GM12872 (cell line): ENCODE data around the gene KLHL24.

Experiments
- TF ChIP-seq, protein P1 (sequence below): IDR thresholded peaks from 3 replicates; pipeline ENCODE4 v1.5.1; 2011; ENCODE audit warnings: low read depth, mild to moderate bottlenecking, low read length, moderate library complexity; ENCODE audit not compliant: insufficient read depth

The KLHL24 gene

DNA sequence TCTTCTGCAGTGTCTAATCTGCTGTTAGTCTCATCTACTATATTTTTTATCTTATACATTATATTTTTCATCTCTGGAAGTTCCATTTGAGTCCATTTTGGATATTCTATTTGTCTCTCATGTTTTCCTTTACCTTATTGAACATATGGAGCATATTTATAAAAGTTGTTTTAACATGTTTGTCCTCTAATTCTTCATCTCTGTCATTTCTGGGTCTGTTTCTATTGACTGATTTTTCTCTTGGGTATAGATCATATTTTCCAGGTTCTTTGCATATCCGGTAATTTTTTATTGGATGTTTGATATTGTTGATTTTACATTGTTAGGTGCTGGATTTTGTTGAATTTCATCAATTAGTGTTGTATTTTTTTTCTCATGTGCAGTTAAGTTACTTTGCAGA lies 37.5 kb upstream of the KLHL24 start:
- TF ChIP-seq, protein P1, sequence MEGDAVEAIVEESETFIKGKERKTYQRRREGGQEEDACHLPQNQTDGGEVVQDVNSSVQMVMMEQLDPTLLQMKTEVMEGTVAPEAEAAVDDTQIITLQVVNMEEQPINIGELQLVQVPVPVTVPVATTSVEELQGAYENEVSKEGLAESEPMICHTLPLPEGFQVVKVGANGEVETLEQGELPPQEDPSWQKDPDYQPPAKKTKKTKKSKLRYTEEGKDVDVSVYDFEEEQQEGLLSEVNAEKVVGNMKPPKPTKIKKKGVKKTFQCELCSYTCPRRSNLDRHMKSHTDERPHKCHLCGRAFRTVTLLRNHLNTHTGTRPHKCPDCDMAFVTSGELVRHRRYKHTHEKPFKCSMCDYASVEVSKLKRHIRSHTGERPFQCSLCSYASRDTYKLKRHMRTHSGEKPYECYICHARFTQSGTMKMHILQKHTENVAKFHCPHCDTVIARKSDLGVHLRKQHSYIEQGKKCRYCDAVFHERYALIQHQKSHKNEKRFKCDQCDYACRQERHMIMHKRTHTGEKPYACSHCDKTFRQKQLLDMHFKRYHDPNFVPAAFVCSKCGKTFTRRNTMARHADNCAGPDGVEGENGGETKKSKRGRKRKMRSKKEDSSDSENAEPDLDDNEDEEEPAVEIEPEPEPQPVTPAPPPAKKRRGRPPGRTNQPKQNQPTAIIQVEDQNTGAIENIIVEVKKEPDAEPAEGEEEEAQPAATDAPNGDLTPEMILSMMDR, result no peak

DNA sequence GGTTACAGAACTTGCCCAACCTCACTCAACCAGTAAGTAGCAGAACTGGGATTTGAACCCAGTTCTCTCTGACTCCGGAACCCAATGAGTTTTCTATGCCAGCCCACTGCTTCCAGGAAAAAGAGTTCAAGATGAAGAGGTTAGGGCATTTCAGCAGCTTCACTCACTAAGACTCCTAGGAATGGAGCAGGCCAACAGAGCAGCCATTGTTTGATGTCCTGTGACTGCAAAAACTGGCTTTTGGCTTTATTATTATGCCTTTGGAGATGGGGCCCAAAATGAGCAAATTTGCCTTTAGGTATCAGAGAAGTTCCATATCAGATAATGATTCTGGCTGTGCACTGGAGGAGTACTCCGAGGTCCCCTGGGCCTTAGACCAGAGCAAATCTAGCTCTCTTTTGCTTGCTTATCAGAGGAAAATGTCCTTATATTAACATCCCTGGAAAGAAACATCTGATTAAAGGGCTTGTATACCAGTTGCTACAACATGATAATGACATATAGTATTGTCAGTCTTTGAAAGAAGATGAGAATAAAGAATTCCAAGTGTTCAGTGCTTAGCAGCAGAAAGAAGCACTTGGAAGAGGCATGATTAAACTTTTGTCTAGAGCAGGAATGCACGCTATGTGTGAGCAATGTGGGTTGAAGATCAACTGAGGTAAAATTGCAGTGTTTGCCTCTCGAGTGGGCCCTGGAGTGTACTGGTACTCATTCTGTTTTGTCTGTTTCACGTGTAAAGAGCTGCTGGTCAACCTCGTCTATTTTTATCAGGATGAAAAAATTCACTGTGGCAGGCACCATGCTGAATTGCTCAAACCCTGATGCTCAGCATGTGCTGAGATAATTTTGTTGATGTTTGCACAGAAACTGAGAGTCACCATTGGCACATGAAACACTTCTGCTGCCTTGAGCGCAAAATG lies 21.8 kb upstream of the KLHL24 start:
- TF ChIP-seq, protein P1, result no peak

DNA sequence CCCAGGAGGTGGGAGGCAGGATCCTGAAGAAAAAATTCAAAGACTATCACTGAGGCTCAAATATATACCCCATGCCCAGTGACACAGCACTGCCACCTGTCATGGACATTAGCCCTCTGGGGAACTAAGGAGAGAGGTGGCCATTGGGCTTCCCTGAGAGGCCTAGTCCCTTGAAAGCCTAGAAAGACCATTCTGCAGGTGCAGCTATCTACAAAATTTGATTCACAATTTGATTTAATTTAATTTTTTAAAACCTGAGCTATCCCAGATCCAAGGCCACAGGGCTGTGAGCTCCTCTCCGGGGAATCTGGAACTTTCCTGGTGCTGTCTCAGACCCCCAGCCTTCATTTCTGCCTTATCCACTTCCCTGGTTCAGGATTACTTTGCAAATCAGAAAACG lies 16.9 kb upstream of the KLHL24 start:
- TF ChIP-seq, protein P1, result no peak

DNA sequence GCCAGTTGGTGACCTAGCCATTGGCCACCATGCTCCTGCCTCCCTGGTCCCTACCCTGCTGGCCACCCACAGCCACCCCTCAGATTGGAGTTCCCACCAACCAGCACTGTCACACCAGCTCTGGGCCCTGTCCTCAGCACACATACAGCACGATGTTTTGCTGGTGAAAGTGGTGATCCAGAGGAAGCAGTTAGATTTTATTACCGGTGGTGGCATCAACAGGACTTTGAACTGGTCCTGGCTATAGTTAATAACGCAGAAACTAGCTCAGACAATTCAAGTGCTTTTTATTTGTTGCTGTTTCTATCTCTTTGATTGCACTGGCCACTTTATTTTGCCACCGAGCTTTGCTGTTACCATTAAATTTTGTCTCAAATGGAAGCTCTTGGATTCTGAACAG lies 16.4 kb upstream of the KLHL24 start:
- TF ChIP-seq, protein P1, result no peak

DNA sequence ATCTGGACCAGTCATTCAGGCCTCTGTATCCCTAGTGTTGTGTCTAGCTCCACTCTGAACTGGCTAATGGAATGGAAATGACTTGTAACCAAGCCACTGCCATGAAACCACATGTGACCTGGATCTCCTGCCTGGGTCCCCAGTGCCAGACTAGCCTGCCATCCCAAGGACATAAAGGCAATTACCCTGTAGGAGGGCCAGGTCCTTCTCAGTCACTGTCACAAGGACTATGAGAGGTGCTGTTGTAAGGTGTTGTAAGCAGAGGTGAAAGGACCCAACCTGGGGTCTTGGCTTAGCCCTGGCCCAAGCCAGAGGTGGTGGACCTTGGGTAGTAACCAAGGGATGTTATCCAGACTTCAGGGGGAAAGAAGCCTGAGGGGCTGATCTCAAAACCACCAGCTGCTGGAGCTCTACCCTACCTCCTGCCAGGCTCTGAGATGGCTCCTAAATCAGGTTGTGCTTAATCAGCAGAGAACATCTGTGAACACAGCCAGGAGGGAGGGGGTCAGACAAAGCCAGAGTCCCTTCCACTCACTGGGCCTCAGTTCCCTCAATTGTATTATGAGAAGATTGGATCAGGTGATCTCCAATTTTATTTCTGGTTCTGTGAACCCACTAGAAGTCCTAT lies 15.7 kb upstream of the KLHL24 start:
- TF ChIP-seq, protein P1, result no peak

DNA sequence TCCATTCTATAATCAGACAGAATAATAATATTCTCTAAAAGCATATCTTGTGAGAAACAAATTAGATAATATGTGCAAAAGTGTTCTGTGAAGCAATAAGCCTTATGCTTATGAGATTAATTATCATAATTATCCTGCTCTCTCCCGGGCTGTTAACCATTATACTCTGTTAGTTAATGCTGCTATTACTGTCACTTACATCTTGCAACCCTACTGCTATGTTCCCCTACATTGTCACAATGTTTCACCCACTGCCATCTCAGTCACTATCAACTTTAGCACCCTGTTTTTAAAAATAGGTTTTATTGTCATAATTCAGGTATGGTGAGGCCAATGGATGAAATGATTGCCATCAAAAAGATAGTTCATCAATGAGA lies 15.2 kb upstream of the KLHL24 start:
- TF ChIP-seq, protein P1, result no peak

DNA sequence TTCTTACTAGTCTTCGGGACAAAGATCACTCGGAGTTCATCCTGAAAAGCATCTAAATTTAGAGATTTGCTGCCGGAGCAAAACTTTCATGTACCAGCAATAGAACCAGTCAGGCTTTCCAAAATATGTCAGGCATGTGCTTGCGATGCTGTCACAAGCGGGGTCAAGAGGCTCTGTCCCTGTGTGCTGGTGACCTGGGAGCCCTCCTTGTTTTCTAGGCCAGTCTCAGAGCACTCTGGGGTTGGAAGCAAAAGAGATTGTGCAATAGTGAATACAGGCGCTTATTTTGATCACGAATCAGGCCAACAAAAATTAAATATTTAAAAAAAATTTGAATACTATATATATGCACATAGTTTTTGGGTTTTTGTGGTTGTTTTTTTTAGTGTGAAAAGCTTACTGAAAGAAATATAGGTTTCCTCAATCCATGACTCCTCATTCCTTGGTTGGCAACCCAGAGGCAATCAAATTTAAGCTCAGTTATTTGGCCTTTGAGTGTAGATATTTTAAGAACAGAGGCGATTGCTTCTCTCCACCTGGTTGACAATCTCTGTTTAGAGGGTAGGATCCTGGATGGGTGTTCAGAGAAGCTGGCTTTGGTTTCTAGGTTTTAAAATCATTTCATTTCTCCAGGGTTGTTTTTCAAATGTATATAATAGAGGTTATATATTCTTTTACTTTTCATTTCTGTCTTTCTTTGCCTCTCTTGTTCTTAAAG lies 8.4 kb upstream of the KLHL24 start:
- TF ChIP-seq, protein P1, result no peak
